ENCODE data around the gene TRIO.

DNA sequence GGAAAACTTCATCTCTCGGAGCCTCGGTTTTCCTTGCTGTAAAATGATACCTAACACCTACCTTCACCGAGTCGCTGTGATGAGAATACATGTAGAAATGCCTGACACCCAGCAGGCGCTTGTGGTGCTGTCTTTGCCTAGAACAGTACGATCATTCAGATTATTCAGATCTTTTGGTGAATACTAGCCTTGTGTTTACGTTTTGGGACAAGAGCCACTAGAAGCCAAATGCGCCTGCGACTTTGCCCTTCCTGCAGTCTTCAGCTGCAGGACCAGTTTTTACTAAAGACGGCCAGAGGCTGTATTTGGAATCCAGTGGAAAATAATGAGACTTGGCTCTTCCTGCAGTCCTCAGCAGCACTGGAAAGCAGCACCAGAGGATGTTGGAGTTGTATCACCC lies 189.6 kb downstream of the TRIO start:
- TF ChIP-seq CTCF (IDR thresholded peaks at IDR 0.05) (no peak), POLR2A (IDR thresholded peaks at IDR 0.05) (no peak)
